Measurements from ENCODE around the gene DGKD. TPM values are rescaled to one million over a fixed set of nuclear protein-coding genes. Genes with fewer than 3 reads are reported as not detected.

DGKD gene
- total RNA-seq, 1 donor from 2014 or later = 72.5 TPM

DNA sequence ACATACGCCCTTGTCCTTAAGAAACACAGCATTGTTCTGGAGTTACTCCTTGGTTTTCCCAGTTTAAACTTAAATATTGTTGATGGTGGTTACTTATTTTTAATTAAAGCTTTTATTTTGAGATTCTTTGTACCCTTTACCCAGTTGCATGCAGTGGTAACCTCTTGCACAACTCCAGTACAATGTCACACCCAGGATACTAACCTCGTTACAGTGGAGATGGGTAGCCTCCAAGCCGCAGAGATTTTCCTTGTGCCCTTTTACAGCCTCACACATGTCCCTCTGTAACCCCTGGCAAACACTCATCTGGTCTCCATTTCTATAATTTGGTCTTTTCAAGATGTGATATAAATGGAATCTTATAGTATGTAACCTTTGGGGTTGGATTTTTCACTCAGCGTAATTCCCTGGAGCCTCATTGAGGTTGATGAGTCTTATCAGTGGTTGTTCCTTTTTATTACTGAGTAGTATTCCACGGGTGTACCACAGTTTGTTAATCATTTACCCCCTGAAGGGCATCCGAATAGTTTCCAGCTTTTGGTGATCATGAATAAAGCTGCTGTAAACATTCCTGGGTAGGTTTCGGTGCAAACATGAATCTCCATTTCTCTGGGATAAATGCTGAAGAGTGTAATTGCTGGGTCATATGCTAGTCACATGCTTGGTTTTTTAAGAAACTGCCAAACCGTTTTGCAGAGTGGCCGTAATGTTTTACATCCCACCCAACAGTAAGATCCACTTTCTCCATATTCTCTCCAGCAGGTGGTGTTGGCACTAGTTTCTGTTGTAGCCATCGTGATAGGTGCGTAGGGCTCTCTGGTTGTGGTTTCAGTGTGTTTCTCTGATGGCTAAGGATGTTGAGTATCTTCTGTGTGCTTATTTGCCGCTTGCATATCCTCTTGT is 68.6 kb downstream of the DGKD start:
- peaks cover 25% of the 10 kb centered on the region for H3K4me1 Mint-ChIP-seq (ENCODE audit: unreplicated experiment)
- H3K36me3 Mint-ChIP-seq = peaks cover 5% of the 10 kb centered on the region
- no peaks in the 10 kb centered on the region for H3K27me3 Mint-ChIP-seq
- peak; percentile 11 for DNase-seq (ENCODE audit: extremely low spot score, unreplicated experiment)
- H3K27ac Mint-ChIP-seq = peak overlapping the region; percentile 85
- H3K9me3 Mint-ChIP-seq = peaks cover 6% of the 10 kb centered on the region
- no peak overlapping the region for H3K4me3 Mint-ChIP-seq
- TF ChIP-seq CTCF (conservative IDR thresholded peaks at IDR 0.05) = no peak

DNA sequence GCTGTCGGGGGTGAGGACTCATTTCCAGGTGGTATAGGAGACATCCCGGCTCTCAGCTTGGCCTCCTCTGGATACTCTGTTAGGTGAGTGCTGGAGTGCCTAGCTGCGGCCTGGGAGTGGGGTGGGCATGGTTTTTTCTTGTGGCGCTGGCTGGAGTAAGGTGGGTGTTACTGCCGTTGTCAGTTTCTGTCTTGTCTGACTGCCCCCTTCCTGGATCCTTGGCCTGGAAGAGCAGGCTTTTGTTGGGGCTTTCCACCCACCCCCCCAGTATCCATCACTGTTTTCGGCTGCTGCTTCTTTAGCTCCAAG is 69.2 kb downstream of the DGKD start:
- no peak overlapping the region for H3K27ac Mint-ChIP-seq
- TF ChIP-seq CTCF (conservative IDR thresholded peaks at IDR 0.05) = no peak
- DNase-seq (ENCODE audit: extremely low spot score, unreplicated experiment) = peak; percentile 29
- H3K9me3 Mint-ChIP-seq = peaks cover 6% of the 10 kb centered on the region
- peaks cover 5% of the 10 kb centered on the region for H3K36me3 Mint-ChIP-seq
- H3K4me1 Mint-ChIP-seq (ENCODE audit: unreplicated experiment) = peaks cover 25% of the 10 kb centered on the region
- H3K4me3 Mint-ChIP-seq = no peak overlapping the region
- H3K27me3 Mint-ChIP-seq = no peaks in the 10 kb centered on the region

GRCh38 chr2:233424154-233424951 is 70.1 kb downstream of the DGKD start:
- Mint-ChIP-seq H3K27ac (peak overlapping the region; percentile 9), H3K4me1 (ENCODE audit: unreplicated experiment) (peaks cover 22% of the 10 kb centered on the region), H3K4me3 (no peak overlapping the region), H3K27me3 (no peaks in the 10 kb centered on the region), H3K36me3 (peaks cover 5% of the 10 kb centered on the region), H3K9me3 (peaks cover 6% of the 10 kb centered on the region)
- DNase-seq (ENCODE audit: extremely low spot score, unreplicated experiment) = peak; percentile 45
- TF ChIP-seq CTCF (conservative IDR thresholded peaks at IDR 0.05) = no peak

DNA sequence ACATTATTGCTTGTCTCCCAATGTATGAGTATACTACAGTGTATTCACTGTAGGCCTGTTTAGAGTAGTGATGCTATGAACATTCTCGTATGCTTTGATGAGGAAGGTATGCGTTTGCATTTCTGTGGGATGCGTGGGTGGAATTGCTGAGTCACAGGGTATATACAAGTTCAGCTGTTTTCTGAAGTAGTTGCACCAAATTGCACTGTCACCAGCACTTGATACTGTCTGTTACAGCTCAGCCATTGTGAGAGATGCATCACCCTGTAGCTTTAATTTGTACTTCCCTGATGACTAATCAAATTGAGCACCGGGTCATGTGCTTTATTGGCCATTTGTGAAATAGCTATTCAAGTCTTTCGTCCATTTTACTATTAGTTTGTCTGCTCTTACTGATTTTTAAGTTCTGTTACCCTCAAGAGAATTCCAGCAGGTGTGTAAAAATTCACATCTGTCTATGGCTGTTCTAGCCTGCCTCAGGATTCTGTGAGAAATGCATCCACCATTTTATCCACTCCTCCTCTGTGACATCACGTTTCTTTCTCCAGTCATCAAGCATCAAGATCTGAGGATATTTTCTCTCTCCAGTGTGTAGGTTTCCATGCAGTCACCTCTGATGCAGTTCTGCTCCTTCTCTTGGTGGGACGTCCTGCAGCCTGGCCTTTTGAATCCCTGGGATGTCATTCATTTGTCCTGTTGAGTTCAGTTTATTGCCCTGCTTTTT is 72.5 kb downstream of the DGKD start:
- DNase-seq (ENCODE audit: extremely low spot score, unreplicated experiment) = peak; percentile 2
- TF ChIP-seq CTCF (conservative IDR thresholded peaks at IDR 0.05) = no peak
- no peak overlapping the region for H3K4me3 Mint-ChIP-seq
- H3K27me3 Mint-ChIP-seq = no peaks in the 10 kb centered on the region
- peaks cover 9% of the 10 kb centered on the region for H3K36me3 Mint-ChIP-seq
- H3K4me1 Mint-ChIP-seq (ENCODE audit: unreplicated experiment) = peaks cover 12% of the 10 kb centered on the region
- no peak overlapping the region for H3K27ac Mint-ChIP-seq
- peaks cover 6% of the 10 kb centered on the region for H3K9me3 Mint-ChIP-seq

DNA sequence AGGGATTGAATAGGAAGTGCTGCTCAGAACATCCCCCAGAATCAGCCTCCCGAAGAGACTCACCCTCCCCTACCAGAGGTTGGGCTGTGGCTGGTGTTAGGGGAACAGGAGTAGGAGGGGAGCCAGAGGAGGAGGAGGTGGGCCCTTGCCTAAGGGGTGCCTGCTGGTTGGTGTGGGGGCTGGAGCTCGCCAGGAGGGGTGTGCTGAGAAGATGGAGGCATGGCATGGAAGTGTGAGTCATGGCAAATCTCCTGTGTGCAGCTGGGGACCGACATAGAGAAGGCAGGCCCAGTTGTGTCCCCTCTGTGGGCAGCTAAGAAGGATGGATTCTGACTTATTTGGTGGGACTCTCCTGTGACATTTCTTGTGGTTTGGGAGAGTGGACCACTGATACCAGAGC is 73.7 kb downstream of the DGKD start:
- DNase-seq (ENCODE audit: extremely low spot score, unreplicated experiment) = peak; percentile 42
- H3K27ac Mint-ChIP-seq = no peak overlapping the region
- peaks cover 6% of the 10 kb centered on the region for H3K4me1 Mint-ChIP-seq (ENCODE audit: unreplicated experiment)
- TF ChIP-seq CTCF (conservative IDR thresholded peaks at IDR 0.05) = no peak
- no peak overlapping the region for H3K4me3 Mint-ChIP-seq
- no peaks in the 10 kb centered on the region for H3K27me3 Mint-ChIP-seq
- H3K9me3 Mint-ChIP-seq = peaks cover 6% of the 10 kb centered on the region
- H3K36me3 Mint-ChIP-seq = peaks cover 9% of the 10 kb centered on the region
